ENCODE data around the gene GPR108. TPM values are rescaled to one million over a fixed set of nuclear protein-coding genes. Genes with fewer than 3 reads are reported as not detected.

The GPR108 gene
- polyA plus RNA-seq, 1 donor (not counting 4 experiments of a cell fraction or from before 2014, with no cell fraction given): 57.7 TPM

DNA sequence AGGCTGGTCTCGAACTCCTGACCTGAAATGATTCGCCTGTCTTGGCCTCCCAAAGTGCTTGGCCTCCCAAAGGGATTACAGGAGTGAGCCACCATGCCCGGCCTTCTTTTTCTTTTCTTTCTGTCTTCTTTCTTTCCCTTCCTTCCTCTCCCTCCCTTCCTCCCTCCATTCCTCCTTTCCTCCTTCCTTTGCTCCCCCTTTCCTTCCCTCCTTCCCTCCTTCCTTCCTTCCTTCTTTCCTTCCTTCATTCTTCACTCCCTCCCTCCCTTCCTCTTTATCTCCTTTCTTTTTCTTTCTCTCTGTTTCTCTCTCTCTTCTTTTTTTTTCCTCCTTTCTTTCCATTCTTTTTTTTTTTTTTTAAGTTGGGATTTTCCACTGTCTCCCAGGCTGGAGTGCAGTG is 29.0 kb downstream of the GPR108 start:
- Histone ChIP-seq H3K4me1 (ENCODE audit: control insufficient read depth, extremely low read depth, insufficient read depth, low read length) (no peaks in the 10 kb centered on the region), H3K27me3 (ENCODE audit: control insufficient read depth, extremely low read depth, insufficient read depth, low read length) (peaks cover 25% of the 10 kb centered on the region), H3K9me1 (ENCODE audit: control insufficient read depth, extremely low read depth, insufficient read depth, low read length) (no peaks in the 10 kb centered on the region), H3K9me3 (ENCODE audit: control insufficient read depth, low read depth, low read length) (no peaks in the 10 kb centered on the region), H3K79me2 (ENCODE audit: control insufficient read depth, insufficient read depth, low read length) (no peaks in the 10 kb centered on the region), H3K9ac (ENCODE audit: control insufficient read depth, extremely low read depth, insufficient read depth, low read length) (no peak overlapping the region), H3K4me2 (ENCODE audit: control insufficient read depth, extremely low read depth, insufficient read depth, low read depth, low read length) (no peak overlapping the region), H2AFZ (ENCODE audit: control insufficient read depth, low read length) (no peak overlapping the region), H3K4me3 (ENCODE audit: control insufficient read depth in 2 of 3, extremely low read depth in 1 of 3, insufficient read depth in 2 of 3, low read depth in 1 of 3, low read length in 3 of 3) (no peak overlapping the region), H4K20me1 (ENCODE audit: control insufficient read depth, extremely low read depth, insufficient read depth, low read length) (no peaks in the 10 kb centered on the region), H3K27ac (ENCODE audit: control insufficient read depth, insufficient read depth, low read length) (no peak overlapping the region), H3K36me3 (ENCODE audit: control insufficient read depth in 2 of 2, extremely low read depth in 1 of 2, insufficient read depth in 2 of 2, low read length in 2 of 2) (no peaks in the 10 kb centered on the region)
- FAIRE-seq (no peak), DNase-seq (ENCODE audit: low read depth, low spot score) (no peak)
- dilution Hi-C loops (cut with MboI; ENCODE audit: extremely low pct_ligation_motif_present, low sequenced_read_pairs): no loop called here
- TF ChIP-seq, protein P1, sequence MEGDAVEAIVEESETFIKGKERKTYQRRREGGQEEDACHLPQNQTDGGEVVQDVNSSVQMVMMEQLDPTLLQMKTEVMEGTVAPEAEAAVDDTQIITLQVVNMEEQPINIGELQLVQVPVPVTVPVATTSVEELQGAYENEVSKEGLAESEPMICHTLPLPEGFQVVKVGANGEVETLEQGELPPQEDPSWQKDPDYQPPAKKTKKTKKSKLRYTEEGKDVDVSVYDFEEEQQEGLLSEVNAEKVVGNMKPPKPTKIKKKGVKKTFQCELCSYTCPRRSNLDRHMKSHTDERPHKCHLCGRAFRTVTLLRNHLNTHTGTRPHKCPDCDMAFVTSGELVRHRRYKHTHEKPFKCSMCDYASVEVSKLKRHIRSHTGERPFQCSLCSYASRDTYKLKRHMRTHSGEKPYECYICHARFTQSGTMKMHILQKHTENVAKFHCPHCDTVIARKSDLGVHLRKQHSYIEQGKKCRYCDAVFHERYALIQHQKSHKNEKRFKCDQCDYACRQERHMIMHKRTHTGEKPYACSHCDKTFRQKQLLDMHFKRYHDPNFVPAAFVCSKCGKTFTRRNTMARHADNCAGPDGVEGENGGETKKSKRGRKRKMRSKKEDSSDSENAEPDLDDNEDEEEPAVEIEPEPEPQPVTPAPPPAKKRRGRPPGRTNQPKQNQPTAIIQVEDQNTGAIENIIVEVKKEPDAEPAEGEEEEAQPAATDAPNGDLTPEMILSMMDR (optimal IDR thresholded peaks at IDR 0.05 in 1 of 3, IDR thresholded peaks at IDR 0.05 in 1 of 3, conservative IDR thresholded peaks at IDR 0.05 in 1 of 3; ENCODE audit: extremely low read depth in 1 of 3, insufficient read depth in 2 of 3, low read length in 3 of 3): no peak
- no peak for TF ChIP-seq EZH2 (IDR thresholded peaks at IDR 0.05; ENCODE audit: low read length)

- no peaks in the 10 kb centered on the region for H3K4me1 ChIP-seq (ENCODE audit: control insufficient read depth, extremely low read depth, insufficient read depth, low read length)
- H3K4me2 ChIP-seq (ENCODE audit: control insufficient read depth, extremely low read depth, insufficient read depth, low read depth, low read length): no peak overlapping the region
- H3K9ac ChIP-seq (ENCODE audit: control insufficient read depth, extremely low read depth, insufficient read depth, low read length): no peak overlapping the region
- H3K27ac ChIP-seq (ENCODE audit: control insufficient read depth, insufficient read depth, low read length): no peak overlapping the region
- no peaks in the 10 kb centered on the region for H3K36me3 ChIP-seq (ENCODE audit: control insufficient read depth in 2 of 2, extremely low read depth in 1 of 2, insufficient read depth in 2 of 2, low read length in 2 of 2)
- H3K27me3 ChIP-seq (ENCODE audit: control insufficient read depth, extremely low read depth, insufficient read depth, low read length): peaks cover 25% of the 10 kb centered on the region
- no peak overlapping the region for H3K4me3 ChIP-seq (ENCODE audit: control insufficient read depth in 2 of 3, extremely low read depth in 1 of 3, insufficient read depth in 2 of 3, low read depth in 1 of 3, low read length in 3 of 3)
- DNase-seq (ENCODE audit: low read depth, low spot score) (no peak), FAIRE-seq (no peak)
- H2AFZ ChIP-seq (ENCODE audit: control insufficient read depth, low read length): no peak overlapping the region
- TF ChIP-seq, protein P1 (optimal IDR thresholded peaks at IDR 0.05 in 1 of 3, IDR thresholded peaks at IDR 0.05 in 1 of 3, conservative IDR thresholded peaks at IDR 0.05 in 1 of 3; ENCODE audit: extremely low read depth in 1 of 3, insufficient read depth in 2 of 3, low read length in 3 of 3): no peak
- TF ChIP-seq EZH2 (IDR thresholded peaks at IDR 0.05; ENCODE audit: low read length): no peak
- H3K9me1 ChIP-seq (ENCODE audit: control insufficient read depth, extremely low read depth, insufficient read depth, low read length): no peaks in the 10 kb centered on the region
- dilution Hi-C loops (cut with MboI; ENCODE audit: extremely low pct_ligation_motif_present, low sequenced_read_pairs): no loop called here
- no peaks in the 10 kb centered on the region for H3K79me2 ChIP-seq (ENCODE audit: control insufficient read depth, insufficient read depth, low read length)
- H4K20me1 ChIP-seq (ENCODE audit: control insufficient read depth, extremely low read depth, insufficient read depth, low read length): no peaks in the 10 kb centered on the region
- no peaks in the 10 kb centered on the region for H3K9me3 ChIP-seq (ENCODE audit: control insufficient read depth, low read depth, low read length)
These were observed 29.7 kb downstream of the GPR108 start for GRCh38 chr19:6707658-6708018.

Data from keratinocyte (primary cell).